Transverse colon (tissue), 4 donors: Measurements from ENCODE around the gene FCHSD2. TPM values are rescaled to one million over a fixed set of nuclear protein-coding genes. Genes with fewer than 3 reads are reported as not detected.

Source experiments
- DNase-seq: peaks from one replicate; pipeline ENCODE4 v3.0.0-alpha.2; 2019
- H3K27ac ChIP-seq, 4 donors: fragments of 200-600 bp; sonication (generic); 2 replicates each; pipeline ENCODE4 v1.5.1; 2016 to 2018; ENCODE audit warnings: inconsistent platforms in 4 of 4
- H3K27me3 ChIP-seq: fragments of 200-600 bp; sonication (generic); 2 replicates; pipeline ENCODE4 v1.5.1; 2017; ENCODE audit warnings: inconsistent platforms
- H3K36me3 ChIP-seq, 4 donors: fragments of 200-600 bp; sonication (generic); 2 replicates each; pipeline ENCODE4 v1.5.1; 2017 to 2019; ENCODE audit warnings: inconsistent platforms in 4 of 4
- H3K4me1 ChIP-seq, 4 donors: fragments of 200-600 bp; sonication (generic); 2 replicates each; pipeline ENCODE4 v1.5.1; 2017 to 2020; ENCODE audit warnings: inconsistent platforms in 4 of 4
- H3K4me3 ChIP-seq, 4 donors: fragments of 200-600 bp; sonication (generic); 1 replicate in 1 of 4; 2 replicates in 3 of 4; pipeline versions ENCODE4 v1.5.1 to v1.6.1; 2017 to 2019; ENCODE audit warnings: inconsistent platforms in 4 of 4
- H3K9me3 ChIP-seq, 2 donors: fragments of 200-600 bp; sonication (generic); 2 replicates each; pipeline ENCODE4 v1.5.1; 2017 to 2019; ENCODE audit warnings: inconsistent platforms in 2 of 2
- EP300 ChIP-seq: sonication (generic); formaldehyde crosslinking; IDR thresholded peaks from one replicate; pipeline ENCODE4 v1.6.1; 2017; ENCODE audit warnings: antibody characterized with exemption, low read depth
- POLR2A ChIP-seq: fragments of 450-650 bp; IDR thresholded peaks from one replicate; pipeline ENCODE4 v1.6.1; 2016; ENCODE audit warnings: antibody characterized with exemption, mild to moderate bottlenecking, moderate library complexity
- POLR2AphosphoS5 ChIP-seq, 3 donors: sonication (generic); formaldehyde crosslinking; IDR thresholded peaks; one replicate each; pipeline ENCODE4 v1.6.1; 2016; ENCODE audit warnings: antibody characterized with exemption in 3 of 3
- WGBS, 2 donors: methylation state at CpG; one replicate each; pipeline ENCODE4 v1.1.5; 2018; ENCODE audit warnings: low coverage in 1 of 2; 5-methylcytosine and 5-hydroxymethylcytosine counted together
- in situ Hi-C, 4 donors: fragments of 200-750 bp; cut with MboI; loops; one replicate each; pipeline versions ENCODE4 v1.15.0 to v1.15.1; 2017; ENCODE audit warnings: low sequenced_read_pairs in 3 of 4, low pct_ligation_motif_present in 1 of 4, low pct_unique_long_range_greater_than_20kb in 1 of 4
- intact Hi-C: fragments of 100-400 bp; cut with DNase I; formaldehyde crosslinking; loops from one replicate; pipeline ENCODE4 v1.15.1; 2023; ENCODE audit warnings: low total_unique reads
- total RNA-seq, 4 donors: library from RNA; depleted of rRNA; stranded (reverse); fragments of >200 nt; gene quantifications; one replicate each; pipeline ENCODE4 v1.1.0, GENCODE V29; 2016
- TF ChIP-seq, protein P1 (sequence below), 5 experiments: fragments of 200-600 bp in 3 of 5; fragments of 450-650 bp in 2 of 5; sonication (generic) in 3 of 5; IDR thresholded peaks; 1 replicate in 2 of 5; 2 replicates in 3 of 5; pipeline ENCODE4 v1.5.1; 2016 to 2017; ENCODE audit warnings: antibody characterized with exemption in 5 of 5, inconsistent platforms in 3 of 5, mild to moderate bottlenecking in 2 of 5, moderate library complexity in 1 of 5

FCHSD2 gene
- total RNA-seq, 4 donors from 2014 or later = 9.1 to 15.9 (median 15.0) TPM

DNA sequence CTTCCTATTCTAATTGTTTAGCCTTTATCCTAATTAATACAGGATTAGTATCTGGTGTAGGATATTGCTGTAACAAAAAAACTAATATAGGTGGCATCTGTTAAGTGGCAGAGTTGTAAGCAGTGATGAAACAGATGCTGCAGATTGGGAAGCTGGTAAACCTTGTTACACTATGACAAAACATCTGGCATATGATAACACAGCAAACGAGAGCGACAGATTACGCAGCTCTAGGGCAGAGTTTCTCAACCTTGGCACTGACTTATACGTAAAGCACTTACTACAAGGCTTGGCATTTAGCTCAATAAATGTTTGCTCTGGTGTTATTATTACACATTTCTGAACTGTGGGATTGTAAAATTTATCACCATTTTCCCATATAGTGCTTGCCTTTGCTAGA is 190.9 kb downstream of the FCHSD2 start:
- intact Hi-C loops = no loop called here
- peaks cover 0 to 20% (median 7%) of the 10 kb centered on the region in 4 donors for H3K4me1 ChIP-seq
- no peaks in the 10 kb centered on the region for H3K36me3 ChIP-seq

DNA sequence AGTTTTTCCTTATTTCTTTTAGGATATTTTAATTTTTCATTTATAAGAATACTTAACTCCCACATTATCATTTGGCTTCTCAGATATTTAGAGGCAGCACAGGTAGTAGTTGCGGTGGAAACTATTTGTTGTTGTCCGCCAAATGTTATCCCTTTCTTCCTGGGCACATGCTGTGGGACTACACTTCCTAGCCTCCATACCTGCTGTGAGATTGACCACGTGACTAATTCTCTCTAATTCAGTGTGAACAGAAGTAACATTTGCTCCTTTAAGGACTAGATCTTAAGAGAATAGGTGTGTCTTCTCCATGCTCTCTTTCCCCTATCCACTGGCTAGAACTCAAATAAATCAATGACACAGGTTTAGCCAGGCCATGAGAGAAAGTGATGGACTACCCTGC is 191.4 kb downstream of the FCHSD2 start:
- Histone ChIP-seq H3K9me3 (no peaks in the 10 kb centered on the region), H3K27me3 (no peaks in the 10 kb centered on the region), H3K4me3 (no peak overlapping the region), H3K36me3 (no peaks in the 10 kb centered on the region), H3K4me1 (peaks cover 0 to 20% (median 7%) of the 10 kb centered on the region in 4 donors), H3K27ac (no peak overlapping the region)
- in situ Hi-C loops (no loop called here), intact Hi-C loops (no loop called here)
- TF ChIP-seq POLR2A (no peak), POLR2AphosphoS5 (IDR thresholded peaks at IDR 0.05) (no peak), EP300 (no peak)
- TF ChIP-seq, protein P1, sequence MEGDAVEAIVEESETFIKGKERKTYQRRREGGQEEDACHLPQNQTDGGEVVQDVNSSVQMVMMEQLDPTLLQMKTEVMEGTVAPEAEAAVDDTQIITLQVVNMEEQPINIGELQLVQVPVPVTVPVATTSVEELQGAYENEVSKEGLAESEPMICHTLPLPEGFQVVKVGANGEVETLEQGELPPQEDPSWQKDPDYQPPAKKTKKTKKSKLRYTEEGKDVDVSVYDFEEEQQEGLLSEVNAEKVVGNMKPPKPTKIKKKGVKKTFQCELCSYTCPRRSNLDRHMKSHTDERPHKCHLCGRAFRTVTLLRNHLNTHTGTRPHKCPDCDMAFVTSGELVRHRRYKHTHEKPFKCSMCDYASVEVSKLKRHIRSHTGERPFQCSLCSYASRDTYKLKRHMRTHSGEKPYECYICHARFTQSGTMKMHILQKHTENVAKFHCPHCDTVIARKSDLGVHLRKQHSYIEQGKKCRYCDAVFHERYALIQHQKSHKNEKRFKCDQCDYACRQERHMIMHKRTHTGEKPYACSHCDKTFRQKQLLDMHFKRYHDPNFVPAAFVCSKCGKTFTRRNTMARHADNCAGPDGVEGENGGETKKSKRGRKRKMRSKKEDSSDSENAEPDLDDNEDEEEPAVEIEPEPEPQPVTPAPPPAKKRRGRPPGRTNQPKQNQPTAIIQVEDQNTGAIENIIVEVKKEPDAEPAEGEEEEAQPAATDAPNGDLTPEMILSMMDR (IDR thresholded peaks at IDR 0.05) = no peak
- no peak for DNase-seq
- WGBS, 2 donors = 96% methylated on average over 3 of the region's 3 CpGs; no CpG with 5 or more reads in 1 of the 2 donors

More for the DNA sequence above, 190.9 kb downstream of the FCHSD2 start:
- H3K27me3 ChIP-seq = no peaks in the 10 kb centered on the region
- no peaks in the 10 kb centered on the region for H3K9me3 ChIP-seq
- TF ChIP-seq POLR2A (no peak), POLR2AphosphoS5 (IDR thresholded peaks at IDR 0.05) (no peak)
- 43 to 46% methylated on average over 4 of the region's 4 CpGs for WGBS, 2 donors
- in situ Hi-C loops = no loop called here
- DNase-seq = no peak
- no peak overlapping the region for H3K27ac ChIP-seq
- H3K4me3 ChIP-seq = no peak overlapping the region

DNA sequence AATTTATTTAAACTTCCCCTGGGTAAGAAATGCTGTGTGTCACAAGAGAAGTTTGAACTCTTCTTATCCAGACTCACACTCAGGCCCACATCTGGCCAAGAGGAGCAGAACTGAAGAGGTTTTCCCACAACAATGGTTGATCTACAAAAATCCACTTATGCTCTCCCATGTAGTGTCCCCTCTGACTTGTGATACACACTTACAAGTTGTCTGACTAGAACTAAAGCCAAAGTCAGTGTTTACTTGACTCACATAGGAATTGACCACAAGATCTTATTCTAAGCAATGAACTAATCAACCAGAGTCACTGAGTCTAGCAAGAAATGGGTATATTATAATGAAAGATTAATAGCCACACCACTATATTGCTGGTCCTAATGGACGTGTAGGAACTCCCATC is 194.9 kb downstream of the FCHSD2 start:
- in situ Hi-C loops (no loop called here), intact Hi-C loops (no loop called here)
- no peaks in the 10 kb centered on the region for H3K36me3 ChIP-seq
- H3K9me3 ChIP-seq = no peaks in the 10 kb centered on the region
- no peak for DNase-seq
- WGBS, 2 donors = 90 to 100% methylated on average over 1 of the region's 1 CpG
- H3K27me3 ChIP-seq = no peaks in the 10 kb centered on the region
- peaks cover 0 to 15% (median 4%) of the 10 kb centered on the region in 4 donors for H3K4me1 ChIP-seq
- no peak overlapping the region for H3K27ac ChIP-seq
- H3K4me3 ChIP-seq = no peak overlapping the region
- TF ChIP-seq, protein P1 (IDR thresholded peaks at IDR 0.05) = no peak
- TF ChIP-seq POLR2AphosphoS5 (IDR thresholded peaks at IDR 0.05) (no peak), POLR2A (no peak), EP300 (no peak)

DNA sequence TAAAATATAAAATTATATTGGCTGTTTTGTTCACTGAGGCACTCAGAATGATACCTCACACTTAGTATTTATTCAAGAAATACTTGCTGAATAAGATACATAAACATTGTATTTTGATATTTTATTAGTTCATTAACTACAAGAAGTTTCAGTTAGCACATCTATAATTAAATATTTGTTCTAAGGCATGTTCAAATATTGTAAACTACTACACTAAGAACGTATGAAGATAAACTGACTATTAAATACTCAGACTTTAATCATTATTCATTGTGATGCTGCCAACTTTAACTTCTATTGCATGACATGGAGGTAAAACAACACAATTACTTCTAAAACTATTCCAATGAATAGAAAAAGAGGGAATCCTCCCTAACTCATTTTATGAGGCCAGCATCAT is 198.5 kb downstream of the FCHSD2 start:
- H3K9me3 ChIP-seq = no peaks in the 10 kb centered on the region
- H3K27ac ChIP-seq = no peak overlapping the region
- H3K4me3 ChIP-seq = no peak overlapping the region
- in situ Hi-C loops = no loop called here
- WGBS, 2 donors = 41 to 45% methylated on average over 1 of the region's 1 CpG
- intact Hi-C loops = no loop called here
- TF ChIP-seq POLR2A (no peak), POLR2AphosphoS5 (IDR thresholded peaks at IDR 0.05) (no peak), EP300 (no peak)
- TF ChIP-seq, protein P1 (IDR thresholded peaks at IDR 0.05) = no peak
- DNase-seq = no peak
- H3K4me1 ChIP-seq = no peaks in the 10 kb centered on the region
- no peaks in the 10 kb centered on the region for H3K27me3 ChIP-seq
- H3K36me3 ChIP-seq = no peaks in the 10 kb centered on the region

DNA sequence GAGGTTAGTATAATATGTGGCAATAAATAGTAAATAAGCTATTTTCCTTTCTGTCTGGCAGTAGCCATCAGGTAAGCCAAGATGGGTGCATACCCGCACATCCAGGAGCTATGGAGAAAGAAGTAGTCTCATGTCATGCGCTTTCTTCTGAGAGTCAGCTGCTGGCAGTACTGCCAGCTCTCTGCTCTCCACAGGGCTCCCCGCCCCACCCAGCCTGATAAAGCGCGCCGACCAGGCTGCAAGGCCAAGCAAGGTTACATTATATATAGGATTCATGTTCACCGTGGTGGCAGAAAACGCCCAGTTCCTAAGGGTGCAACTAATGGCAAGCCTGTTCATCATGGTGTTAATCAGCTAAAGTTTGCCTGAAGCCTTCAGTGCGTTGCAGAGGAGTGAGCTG is 201.7 kb downstream of the FCHSD2 start:
- H3K4me3 ChIP-seq = no peak overlapping the region
- peaks cover 0 to 14% (median 0%) of the 10 kb centered on the region in 4 donors for H3K4me1 ChIP-seq
- WGBS, 2 donors = 67 to 97% methylated on average over 1 to 9 of the region's 9 CpGs
- in situ Hi-C loops = no loop called here
- intact Hi-C loops = no loop called here
- no peak for DNase-seq
- no peak for TF ChIP-seq POLR2A
- TF ChIP-seq EP300 = no peak
- no peak for TF ChIP-seq POLR2AphosphoS5 (IDR thresholded peaks at IDR 0.05)
- TF ChIP-seq, protein P1 (IDR thresholded peaks at IDR 0.05) = no peak
- H3K27me3 ChIP-seq = no peaks in the 10 kb centered on the region
- H3K36me3 ChIP-seq = no peaks in the 10 kb centered on the region
- no peak overlapping the region for H3K27ac ChIP-seq
- no peaks in the 10 kb centered on the region for H3K9me3 ChIP-seq
